Measurements from ENCODE around the gene C1orf21. TPM values are rescaled to one million over a fixed set of nuclear protein-coding genes. Genes with fewer than 3 reads are reported as not detected.

Gene C1orf21
- total RNA-seq, 1 donor: 17.0 TPM

- no peak overlapping the region for H3K4me3 ChIP-seq (ENCODE audit: insufficient read depth, low read length)
- no peak overlapping the region for H2AFZ ChIP-seq (ENCODE audit: low read length)
- TF ChIP-seq CTCF (IDR thresholded peaks at IDR 0.05; ENCODE audit: extremely low read depth, low read depth, low read length): no peak
Measured at GRCh38 chr1:184665360-184665759, 278.5 kb downstream of the C1orf21 start.

GRCh38 chr1:184669391-184669790 is 282.6 kb downstream of the C1orf21 start:
- TF ChIP-seq CTCF (IDR thresholded peaks at IDR 0.05; ENCODE audit: extremely low read depth, low read depth, low read length): no peak
- Histone ChIP-seq H3K36me3 (ENCODE audit: insufficient read depth, low read length) (no peaks in the 10 kb centered on the region), H3K27ac (ENCODE audit: low read depth, low read length) (no peak overlapping the region), H2AFZ (ENCODE audit: low read length) (no peak overlapping the region), H3K4me1 (ENCODE audit: insufficient read depth, low read length) (no peaks in the 10 kb centered on the region), H4K20me1 (ENCODE audit: insufficient read depth, low read length) (no peaks in the 10 kb centered on the region), H3K4me2 (ENCODE audit: insufficient read depth, low read length) (no peak overlapping the region), H3K79me2 (ENCODE audit: insufficient read depth, low read length) (no peaks in the 10 kb centered on the region), H3K27me3 (ENCODE audit: insufficient read depth, low read length) (peaks cover 37% of the 10 kb centered on the region), H3K4me3 (ENCODE audit: insufficient read depth, low read length) (no peak overlapping the region), H3K9me3 (ENCODE audit: low read depth, low read length) (no peaks in the 10 kb centered on the region)
- no peak for DNase-seq (ENCODE audit: insufficient read length, low spot score, missing footprints)

More at GRCh38 chr1:184665360-184665759, 278.5 kb downstream of the C1orf21 start:
- no peaks in the 10 kb centered on the region for H3K36me3 ChIP-seq (ENCODE audit: insufficient read depth, low read length)
- H3K4me2 ChIP-seq (ENCODE audit: insufficient read depth, low read length): no peak overlapping the region
- no peak for DNase-seq (ENCODE audit: insufficient read length, low spot score, missing footprints)
- no peaks in the 10 kb centered on the region for H3K79me2 ChIP-seq (ENCODE audit: insufficient read depth, low read length)
- H4K20me1 ChIP-seq (ENCODE audit: insufficient read depth, low read length): no peaks in the 10 kb centered on the region
- peaks cover 5% of the 10 kb centered on the region for H3K4me1 ChIP-seq (ENCODE audit: insufficient read depth, low read length)
- H3K9me3 ChIP-seq (ENCODE audit: low read depth, low read length): no peaks in the 10 kb centered on the region
- H3K27ac ChIP-seq (ENCODE audit: low read depth, low read length): no peak overlapping the region
- peaks cover 14% of the 10 kb centered on the region for H3K27me3 ChIP-seq (ENCODE audit: insufficient read depth, low read length)

- TF ChIP-seq CTCF (IDR thresholded peaks at IDR 0.05; ENCODE audit: extremely low read depth, low read depth, low read length): no peak
- Histone ChIP-seq H3K4me3 (ENCODE audit: insufficient read depth, low read length) (no peak overlapping the region), H3K36me3 (ENCODE audit: insufficient read depth, low read length) (no peaks in the 10 kb centered on the region), H4K20me1 (ENCODE audit: insufficient read depth, low read length) (no peaks in the 10 kb centered on the region), H3K27me3 (ENCODE audit: insufficient read depth, low read length) (peaks cover 33% of the 10 kb centered on the region), H2AFZ (ENCODE audit: low read length) (no peak overlapping the region), H3K79me2 (ENCODE audit: insufficient read depth, low read length) (no peaks in the 10 kb centered on the region), H3K4me2 (ENCODE audit: insufficient read depth, low read length) (no peak overlapping the region), H3K9me3 (ENCODE audit: low read depth, low read length) (no peaks in the 10 kb centered on the region), H3K27ac (ENCODE audit: low read depth, low read length) (no peak overlapping the region), H3K4me1 (ENCODE audit: insufficient read depth, low read length) (no peaks in the 10 kb centered on the region)
- no peak for DNase-seq (ENCODE audit: insufficient read length, low spot score, missing footprints)
Measured at GRCh38 chr1:184672013-184672726, 285.3 kb downstream of the C1orf21 start.

GRCh38 chr1:184673305-184673704 is 286.5 kb downstream of the C1orf21 start:
- no peak overlapping the region for H3K4me3 ChIP-seq (ENCODE audit: insufficient read depth, low read length)
- H3K27me3 ChIP-seq (ENCODE audit: insufficient read depth, low read length): peaks cover 30% of the 10 kb centered on the region
- no peaks in the 10 kb centered on the region for H3K79me2 ChIP-seq (ENCODE audit: insufficient read depth, low read length)
- no peaks in the 10 kb centered on the region for H3K36me3 ChIP-seq (ENCODE audit: insufficient read depth, low read length)
- H3K9me3 ChIP-seq (ENCODE audit: low read depth, low read length): no peaks in the 10 kb centered on the region
- no peak overlapping the region for H3K4me2 ChIP-seq (ENCODE audit: insufficient read depth, low read length)
- no peak for TF ChIP-seq CTCF (IDR thresholded peaks at IDR 0.05; ENCODE audit: extremely low read depth, low read depth, low read length)
- no peak overlapping the region for H3K27ac ChIP-seq (ENCODE audit: low read depth, low read length)
- H2AFZ ChIP-seq (ENCODE audit: low read length): no peak overlapping the region
- DNase-seq (ENCODE audit: insufficient read length, low spot score, missing footprints): no peak
- H3K4me1 ChIP-seq (ENCODE audit: insufficient read depth, low read length): no peaks in the 10 kb centered on the region
- no peaks in the 10 kb centered on the region for H4K20me1 ChIP-seq (ENCODE audit: insufficient read depth, low read length)
